Activated T-cell treated with anti-CD3 and anti-CD28 coated beads for 24 hours (primary cell): ENCODE measurements around the gene KCNK5.

Experiments
- DNase-seq: peaks from one replicate; pipeline ENCODE4 v3.0.0-alpha.2; 2020; ENCODE audit warnings: low read depth

The KCNK5 gene

DNA sequence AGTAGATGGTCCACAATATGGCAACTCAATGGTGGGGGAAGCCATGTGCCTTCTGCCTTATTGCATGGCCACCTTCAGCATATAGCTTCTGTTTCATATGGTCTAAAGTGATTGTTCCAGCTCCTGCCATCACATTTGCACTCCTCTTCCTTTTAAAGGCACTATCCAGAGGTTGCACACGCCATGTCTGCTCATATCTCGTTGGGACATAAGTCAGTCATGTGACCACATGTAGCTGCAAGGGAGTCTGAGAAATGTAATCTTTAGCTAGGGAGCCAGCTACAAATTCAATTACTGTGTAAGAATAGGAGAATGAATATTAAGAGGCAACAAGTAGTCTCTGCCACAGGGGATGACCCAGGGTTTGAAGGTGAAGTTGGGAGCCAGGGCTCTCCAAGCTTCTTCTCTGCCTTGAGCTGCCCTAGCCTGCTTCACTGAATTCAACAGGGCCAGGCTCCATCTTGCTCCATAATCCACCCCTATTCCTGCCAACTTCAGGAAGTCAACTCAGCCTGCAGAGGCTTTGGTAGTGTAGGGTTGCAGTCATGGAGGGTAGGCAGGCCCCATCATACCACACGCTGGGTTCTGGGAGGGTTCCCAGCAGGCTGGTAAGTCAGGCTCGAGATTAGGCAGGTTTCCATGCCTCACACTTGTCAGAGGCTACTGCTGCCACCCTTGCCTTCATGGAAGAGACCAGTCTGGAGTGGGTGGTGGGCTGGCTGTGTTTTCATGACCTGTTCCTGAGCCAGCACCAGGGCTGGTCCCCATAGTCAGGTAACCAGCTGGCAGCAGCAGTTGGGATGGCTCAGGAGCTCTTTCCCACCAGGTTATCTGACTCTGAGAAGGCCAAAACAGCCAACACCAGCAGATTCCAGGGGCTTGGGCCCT lies 57.5 kb downstream of the KCNK5 start:
- DNase-seq, result no peak

DNA sequence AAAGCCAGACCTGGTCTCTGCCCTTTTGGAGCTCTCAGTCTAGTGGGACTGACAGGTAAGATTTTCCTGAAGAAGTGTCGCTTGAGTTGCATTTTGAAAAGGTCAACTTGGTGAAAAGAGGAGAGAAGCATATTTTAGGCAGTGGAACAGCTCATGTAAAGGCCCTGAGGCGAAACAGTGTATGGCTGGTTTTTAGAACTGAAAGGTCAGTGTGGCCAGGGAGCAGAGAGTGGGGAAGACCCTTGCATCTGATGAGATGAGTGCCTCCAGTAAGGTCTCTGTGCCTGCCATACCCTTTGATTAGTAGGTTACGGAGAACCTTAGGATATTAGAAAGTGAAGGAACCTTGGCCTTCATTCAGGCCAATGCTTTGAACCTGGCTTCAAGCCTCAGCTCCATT lies 58.4 kb downstream of the KCNK5 start:
- no peak for DNase-seq

DNA sequence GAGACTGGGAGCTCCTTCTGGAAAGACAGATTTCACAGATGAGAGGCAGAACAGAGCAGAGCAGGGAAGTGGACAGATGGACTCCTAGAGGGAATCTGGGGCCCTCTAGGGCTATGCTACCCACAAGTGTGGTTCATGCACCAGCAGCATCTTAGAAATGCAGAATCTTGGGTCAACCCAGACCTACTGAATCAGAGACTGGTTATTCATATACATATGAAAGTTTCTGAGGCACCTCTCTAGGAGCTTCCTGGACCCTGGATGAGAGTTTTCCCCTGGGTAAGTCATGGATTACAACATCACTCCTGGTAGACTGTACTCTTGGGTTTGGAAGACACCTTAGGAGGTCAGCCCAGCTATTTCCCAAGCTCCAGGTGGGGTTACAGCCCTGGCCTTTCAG lies 58.9 kb downstream of the KCNK5 start:
- no peak for DNase-seq

DNA sequence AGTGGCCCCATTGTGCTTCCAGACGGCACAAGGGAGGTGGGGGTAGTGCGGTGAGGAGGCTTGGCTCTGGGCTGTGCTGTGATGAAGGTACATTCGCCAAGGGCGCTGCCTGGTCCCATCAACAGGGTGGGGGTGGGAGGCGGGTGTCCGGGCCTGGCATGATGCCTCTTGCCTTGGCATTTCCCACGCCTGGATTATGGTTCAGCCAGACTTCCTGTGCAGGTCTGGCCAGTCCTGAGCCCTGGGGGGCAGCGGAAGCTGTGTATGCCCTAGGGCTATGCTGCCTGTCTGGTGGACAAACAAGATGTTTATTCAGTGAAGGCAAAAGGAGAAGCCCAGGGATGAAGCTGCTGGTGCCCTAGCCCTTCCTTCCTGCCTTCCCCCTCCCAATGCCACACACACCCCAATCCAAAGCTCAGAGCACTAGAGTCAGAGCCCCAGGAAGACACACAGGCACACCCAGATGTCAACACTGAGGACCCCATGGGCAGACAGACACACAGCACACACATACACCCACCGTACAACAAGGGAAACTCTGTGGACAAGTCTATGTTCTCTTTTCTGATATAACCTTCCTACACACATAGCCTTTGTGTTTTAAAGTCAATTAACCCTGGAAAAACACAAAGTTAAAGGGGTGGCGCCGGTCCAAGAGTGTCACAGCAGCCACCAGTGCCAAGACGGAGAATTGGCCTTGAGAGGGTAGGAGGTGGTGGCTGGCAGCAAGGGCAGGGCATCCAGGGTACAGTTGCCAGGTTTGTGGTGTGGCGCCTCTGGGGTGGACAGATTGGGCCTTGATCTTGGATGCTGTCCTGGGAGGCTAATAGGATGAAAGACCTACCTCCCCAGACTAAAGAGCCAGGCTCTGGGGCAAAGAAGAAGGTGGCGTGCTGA lies 59.6 kb downstream of the KCNK5 start:
- DNase-seq, result no peak

DNA sequence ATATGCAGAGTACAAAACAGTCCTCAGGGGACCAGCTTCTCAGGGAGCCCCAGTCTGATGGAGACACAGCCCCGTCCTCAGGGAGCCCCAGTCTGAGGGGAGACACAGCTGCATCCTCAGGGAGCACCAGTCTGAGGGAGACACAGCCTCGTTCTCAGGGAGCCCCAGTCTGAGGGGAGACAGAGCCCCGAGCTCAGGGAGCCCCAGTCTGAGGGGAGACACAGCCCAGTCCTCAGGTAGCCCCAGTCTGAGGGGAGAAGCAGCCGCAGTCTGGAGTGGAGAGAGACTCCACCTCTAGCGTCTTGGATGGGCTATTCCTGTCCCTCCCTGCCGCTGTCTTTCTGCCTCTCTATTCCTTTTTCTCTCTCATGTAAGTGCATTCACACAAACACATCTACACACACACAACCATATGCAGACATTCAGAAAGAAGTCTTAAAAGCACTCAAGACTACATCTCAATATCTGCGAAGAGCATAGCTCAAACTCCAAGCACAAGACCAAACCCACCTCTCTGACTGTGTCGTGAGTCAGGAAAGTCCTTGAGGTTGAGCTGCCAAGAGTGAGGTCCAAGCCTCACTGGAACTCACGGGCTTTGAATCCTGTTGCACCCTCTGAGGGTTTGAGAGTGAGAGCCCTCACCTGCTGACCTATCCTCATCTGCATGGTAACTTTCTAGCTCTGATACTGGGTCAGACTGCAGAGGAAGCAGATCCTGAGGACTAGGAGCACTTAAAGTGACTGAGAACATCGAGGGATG lies 61.2 kb downstream of the KCNK5 start:
- DNase-seq, result no peak

DNA sequence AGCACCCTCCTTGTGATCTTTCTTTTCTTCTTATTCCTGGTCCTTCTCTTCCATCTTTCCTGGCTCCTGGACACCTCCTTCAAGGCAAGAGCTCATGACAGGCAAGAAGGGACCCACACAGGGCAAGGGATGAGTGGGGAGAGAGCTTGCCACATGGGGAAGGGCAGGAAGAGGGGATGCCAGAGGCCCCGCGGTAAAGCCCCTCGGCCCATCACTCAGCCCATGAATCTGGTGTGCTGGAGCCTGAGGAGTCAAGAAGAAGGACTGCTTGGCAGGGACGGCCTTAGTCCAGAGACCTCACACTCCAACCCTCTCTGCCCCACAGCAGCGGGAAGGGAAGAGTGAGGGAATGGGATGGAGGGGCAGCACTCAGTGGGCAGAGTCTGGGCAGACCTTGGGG lies 62.0 kb downstream of the KCNK5 start:
- no peak for DNase-seq

DNA sequence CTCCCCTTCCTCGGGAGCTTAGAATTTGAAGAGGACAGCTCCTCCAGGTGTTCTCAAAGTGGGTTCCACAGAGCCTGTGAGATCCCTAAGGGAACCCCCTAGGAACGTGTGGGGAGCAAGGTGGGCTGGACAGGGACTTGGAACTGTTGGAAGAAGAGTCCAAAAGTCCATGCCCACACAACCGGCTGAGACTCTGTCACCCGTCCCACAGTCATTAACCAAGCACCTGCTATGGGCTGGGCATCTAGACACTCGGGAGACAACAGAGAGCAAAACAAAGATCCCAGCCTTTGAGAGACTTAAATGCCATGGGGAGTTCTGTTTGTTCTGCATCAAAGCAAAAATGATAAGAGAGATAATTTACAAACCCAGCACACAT lies 62.4 kb downstream of the KCNK5 start:
- no peak for DNase-seq

DNA sequence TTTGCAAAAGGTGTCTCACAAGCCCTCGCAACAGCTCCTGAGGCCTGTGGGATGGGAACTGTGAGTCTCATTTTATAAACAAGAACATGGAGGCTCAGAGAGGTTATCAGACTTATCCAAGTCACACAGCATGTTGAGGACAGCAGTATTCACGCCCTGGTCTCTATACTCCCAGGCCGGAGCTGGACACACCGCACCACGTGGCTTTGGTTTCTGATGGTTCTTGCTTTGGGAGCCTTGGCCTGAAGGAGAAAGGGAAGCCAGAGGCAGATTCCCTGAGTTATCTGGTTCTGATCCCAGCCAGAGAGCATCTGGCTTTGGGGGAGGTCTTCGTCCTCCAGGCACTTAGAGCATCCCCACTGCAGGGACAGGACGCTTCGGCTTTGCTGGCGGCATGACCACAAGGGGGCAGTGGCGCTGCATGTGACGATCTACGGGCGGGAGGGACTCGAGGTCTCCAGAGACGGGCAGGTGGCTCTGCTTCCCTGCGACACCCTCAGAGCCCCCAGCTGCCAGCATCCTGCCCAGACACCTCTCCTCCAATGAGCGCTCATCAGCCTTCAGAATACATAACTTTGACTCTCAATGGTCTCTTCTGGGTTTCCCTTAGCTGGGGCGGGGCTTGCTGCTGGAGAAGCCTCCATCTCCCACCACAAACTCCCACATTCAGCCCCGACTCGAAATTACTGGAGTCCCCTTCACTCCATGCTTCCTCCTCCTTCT lies 62.9 kb downstream of the KCNK5 start:
- peak; percentile 79 for DNase-seq

DNA sequence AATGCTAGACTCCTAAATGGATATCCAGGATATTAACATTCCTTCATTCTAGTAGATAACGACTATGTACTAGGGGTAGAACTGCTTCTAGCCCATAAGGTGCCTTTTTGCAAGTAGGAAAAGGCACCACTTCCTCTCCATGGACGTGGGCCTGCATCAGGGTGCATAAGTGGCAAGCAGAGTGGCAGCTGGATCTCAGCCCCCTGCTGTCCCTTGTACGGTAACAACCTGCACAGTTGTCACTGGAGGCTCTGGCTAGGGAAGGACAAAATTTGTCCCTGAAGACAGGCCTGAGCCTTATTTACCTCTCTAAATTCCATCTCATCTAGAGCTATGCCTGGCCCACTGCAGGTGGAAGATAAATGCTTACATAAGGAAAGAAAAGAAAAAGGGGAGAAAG lies 71.8 kb downstream of the KCNK5 start:
- no peak for DNase-seq

DNA sequence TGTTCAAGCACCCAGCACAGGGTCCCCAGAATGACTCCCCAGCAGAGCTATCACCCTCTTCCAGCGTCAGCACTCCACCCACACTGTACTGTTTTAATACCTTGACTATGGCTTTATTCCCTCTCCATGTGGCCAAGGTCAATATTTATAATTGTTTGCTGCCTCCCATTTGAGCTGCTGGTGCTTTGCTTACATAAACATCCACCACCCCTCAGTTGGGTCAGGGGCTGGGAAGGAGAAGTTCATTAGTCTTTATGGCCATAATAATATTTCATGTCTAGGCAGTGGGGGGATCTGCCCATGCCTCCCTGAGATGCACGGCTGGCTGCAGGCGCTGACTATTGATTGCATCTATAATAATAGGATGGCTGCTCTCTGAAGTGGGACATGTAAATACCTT lies 72.5 kb downstream of the KCNK5 start:
- DNase-seq, result no peak

DNA sequence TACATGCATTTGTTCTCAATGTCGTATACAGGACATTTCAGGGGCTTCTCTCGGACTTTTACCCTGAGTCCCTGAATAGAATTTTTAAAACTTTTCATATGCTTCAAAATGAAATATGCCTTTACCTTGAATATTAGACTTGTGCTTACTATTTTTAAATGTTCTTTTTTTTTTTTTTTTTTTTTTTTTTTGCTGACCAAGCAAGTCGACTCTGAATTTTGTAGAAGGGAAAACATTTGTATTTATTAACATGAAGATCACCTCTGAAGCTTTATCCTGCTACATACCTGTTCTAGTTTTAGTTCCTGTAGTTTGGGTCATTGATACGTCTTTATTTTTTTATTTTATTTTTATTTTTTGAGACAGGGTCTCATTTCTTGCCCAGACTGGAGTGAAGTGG lies 74.6 kb downstream of the KCNK5 start:
- no peak for DNase-seq

DNA sequence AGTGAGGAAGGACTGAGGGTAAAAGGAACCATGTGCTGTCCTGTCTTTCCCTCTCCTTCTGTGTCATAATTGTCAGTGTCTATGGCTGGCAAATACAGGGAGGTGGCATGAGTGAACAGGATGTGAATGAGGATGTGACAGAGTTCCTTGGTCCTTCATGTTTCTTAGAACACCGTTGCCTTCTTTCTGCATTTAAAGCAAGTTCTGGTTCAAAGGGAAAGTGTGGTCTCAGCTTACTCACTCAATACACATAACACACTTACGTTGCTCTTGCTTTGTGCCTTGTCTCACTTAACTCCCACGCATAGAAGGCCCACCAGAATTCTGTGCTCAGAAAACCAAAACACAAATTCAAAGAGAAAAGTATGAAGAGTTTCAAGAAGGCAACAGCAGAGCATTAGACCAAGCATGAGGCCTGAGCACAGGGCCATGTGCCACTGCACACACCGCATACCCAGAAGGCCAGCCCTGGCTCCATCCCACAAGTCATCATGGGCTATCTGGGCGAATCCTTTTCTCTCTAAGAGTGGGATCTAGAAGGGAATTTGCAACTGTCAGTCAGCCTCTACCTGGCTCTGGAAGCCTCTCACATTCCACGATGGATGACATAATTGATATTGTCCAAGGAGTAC lies 75.4 kb downstream of the KCNK5 start:
- DNase-seq, result peak; percentile 23

DNA sequence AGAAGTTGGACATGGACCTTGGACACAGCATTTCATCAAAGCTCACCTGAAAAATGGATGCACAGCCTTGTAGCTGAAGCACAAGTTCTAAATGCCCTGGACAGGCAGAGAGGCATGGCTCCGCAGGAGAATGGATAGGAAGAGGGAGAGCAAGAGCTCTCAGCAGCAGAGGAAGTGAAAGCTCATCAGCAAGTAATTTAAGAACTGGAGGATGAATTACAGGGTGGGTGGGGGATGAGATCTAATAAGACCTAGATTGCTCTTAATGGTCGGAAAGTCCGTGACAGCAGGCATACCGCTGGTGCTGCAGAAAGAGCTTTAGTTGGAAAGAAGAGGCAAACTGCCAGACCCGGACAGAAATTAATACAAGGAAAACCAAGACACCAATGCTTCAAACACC lies 77.0 kb downstream of the KCNK5 start:
- no peak for DNase-seq

DNA sequence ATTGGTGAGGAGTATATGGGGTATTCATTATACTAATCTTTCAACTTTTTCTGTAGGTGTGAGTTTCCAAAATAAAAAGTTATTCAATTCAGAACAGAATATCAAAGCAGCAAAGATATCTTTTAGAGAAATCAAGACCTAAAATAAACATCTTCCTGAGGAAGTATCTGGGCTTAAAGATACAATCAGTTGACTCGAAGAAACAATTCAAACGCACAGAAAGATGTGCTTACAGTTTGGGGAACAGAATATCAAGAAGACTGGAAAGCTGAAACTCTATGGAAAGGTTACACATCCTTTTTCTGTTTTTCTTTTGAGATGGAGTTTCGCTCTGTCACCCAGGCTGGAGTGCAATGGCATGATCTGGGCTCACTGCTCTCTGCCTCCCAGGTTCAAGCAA lies 78.1 kb downstream of the KCNK5 start:
- no peak for DNase-seq

DNA sequence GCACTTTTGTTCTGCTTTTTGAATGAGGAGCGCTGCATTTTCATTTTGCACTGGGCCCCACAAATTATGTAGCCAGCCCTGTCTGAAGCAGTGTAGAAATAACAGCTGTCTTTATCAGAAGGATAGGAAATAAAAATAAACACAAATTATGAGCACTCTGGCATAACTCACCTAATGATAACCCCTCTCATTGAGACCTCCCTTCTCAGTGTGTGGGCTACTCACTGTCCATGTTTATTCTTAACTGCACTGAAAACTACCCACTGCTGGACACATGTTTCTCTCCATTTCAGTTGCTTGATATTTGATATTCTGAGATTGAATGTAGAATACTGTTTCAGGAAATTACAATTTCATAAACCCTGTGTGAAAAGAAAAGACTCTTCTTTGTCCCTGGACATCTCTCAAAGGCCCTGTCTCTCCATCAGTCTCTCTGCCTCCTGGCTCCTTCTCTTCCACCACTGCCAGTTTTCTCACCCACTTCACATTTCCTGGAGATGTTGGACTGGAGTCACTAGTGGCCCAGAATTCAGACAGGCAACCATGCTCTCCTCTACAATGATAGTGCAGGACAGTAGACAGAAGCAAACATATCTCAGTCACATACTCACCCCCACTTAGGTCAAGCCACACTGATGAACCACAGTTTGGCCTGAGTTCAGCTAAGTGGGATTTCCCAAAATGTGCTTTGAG lies 84.6 kb downstream of the KCNK5 start:
- DNase-seq, result no peak

DNA sequence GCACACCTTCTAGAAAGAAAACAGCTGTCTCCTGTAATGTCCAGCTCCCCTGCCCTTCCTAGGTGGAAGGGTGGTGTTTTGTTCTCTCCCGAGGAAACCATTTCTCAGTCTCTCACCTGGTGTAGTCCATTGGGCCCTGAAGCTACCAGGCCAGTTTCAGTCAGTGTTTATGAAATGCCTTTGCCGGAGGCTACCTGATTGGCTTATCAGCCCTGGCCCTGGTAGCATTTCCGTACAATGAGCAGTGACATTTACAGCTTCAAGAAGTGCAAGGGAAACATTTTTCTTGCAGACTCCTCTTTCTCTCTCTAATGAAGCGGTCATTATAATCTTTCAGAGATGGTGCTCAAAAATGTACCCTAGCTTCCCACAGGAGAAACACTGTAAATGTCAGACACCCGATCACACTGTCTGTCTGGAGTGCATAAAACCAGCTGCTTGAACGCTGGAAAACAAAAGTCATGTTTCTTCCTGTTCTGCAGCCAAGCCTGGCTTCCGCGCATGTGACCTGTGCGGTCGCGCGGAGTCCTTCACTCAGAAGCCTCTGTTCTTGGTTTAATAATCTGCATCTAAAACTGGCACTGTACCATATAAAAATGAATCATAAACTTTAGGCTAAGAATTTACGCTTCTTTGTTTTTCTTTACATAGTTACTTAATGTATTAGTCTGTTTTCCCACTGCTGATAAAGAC lies 85.9 kb downstream of the KCNK5 start:
- no peak for DNase-seq

DNA sequence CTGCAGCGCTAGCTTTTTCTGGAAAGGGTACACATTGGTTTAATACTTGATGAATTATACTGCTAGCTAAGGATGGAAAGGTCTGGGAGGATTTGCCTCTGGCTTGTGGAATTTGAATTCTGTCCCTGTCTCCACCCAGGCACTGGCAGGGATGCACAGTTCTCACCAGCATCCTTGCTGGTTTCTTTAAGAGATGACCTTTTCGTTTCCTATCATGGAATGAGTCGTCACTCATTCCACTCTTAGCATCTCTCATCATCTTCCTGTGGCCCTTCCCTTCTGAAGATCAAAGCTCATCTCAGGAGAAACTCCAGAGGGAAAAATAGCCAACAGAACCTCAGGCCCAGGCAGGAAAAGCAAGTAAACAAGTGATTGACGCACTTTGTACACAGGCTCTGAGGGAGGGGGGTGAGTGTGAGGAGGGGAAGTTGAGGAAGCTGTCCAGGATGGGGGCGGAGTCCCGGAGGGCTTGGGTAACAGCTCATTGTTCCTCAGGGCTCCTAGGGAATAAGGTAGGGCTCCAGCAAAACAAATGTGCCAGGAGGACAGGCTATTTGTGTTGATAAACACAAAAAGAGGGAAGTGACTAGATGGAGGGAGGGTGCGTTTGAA lies 88.6 kb downstream of the KCNK5 start:
- DNase-seq, result no peak
